Natural killer cell (primary cell): Measurements from ENCODE around the gene CCDC85A. TPM values are rescaled to one million over a fixed set of nuclear protein-coding genes. Genes with fewer than 3 reads are reported as not detected.
A peak's percentile ranks its signal among the peaks of the same experiment; 100 is the strongest.

Experiments
- ATAC-seq, 3 donors: fragments of 150-1000 bp in 2 of 3; fragments of 200-7000 bp in 1 of 3; cut with Tn5 transposase; 1 replicate in 1 of 3; 2 replicates in 2 of 3; pipeline ENCODE4 v1.10.0; 2021; ENCODE audit warnings: mild to moderate bottlenecking in 2 of 3, moderate library complexity in 2 of 3
- DNase-seq, 2 donors: peaks; one replicate each; pipeline versions ENCODE4 v3.0.0 to v3.0.0-alpha.2; 2013 to 2021; ENCODE audit warnings: mixed read lengths in 1 of 2
- H3K27ac ChIP-seq: one replicate; pipeline ENCODE4 v1.5.1; 2013; ENCODE audit warnings: mild to moderate bottlenecking, low read length
- H3K27me3 ChIP-seq: one replicate; pipeline ENCODE4 v1.6.1; 2013; ENCODE audit warnings: low read length; ENCODE audit not compliant: control insufficient read depth, insufficient read depth
- H3K36me3 ChIP-seq: one replicate; pipeline ENCODE4 v1.6.1; 2013; ENCODE audit warnings: low read length; ENCODE audit not compliant: control insufficient read depth, insufficient read depth
- H3K4me1 ChIP-seq: one replicate; pipeline ENCODE4 v1.6.1; 2013; ENCODE audit warnings: low read length; ENCODE audit not compliant: control insufficient read depth, insufficient read depth
- H3K4me3 ChIP-seq: one replicate; pipeline ENCODE4 v1.5.1; 2013; ENCODE audit warnings: low read length
- H3K9me3 ChIP-seq: one replicate; pipeline ENCODE4 v1.6.1; 2013; ENCODE audit warnings: low read length; ENCODE audit not compliant: control insufficient read depth, insufficient read depth
- H3K27ac Mint-ChIP-seq, 2 donors: one replicate each; pipeline ENCODE4 v1.8.0; 2022; ENCODE audit warnings: mild to moderate bottlenecking in 2 of 2, mixed read lengths in 2 of 2, moderate library complexity in 1 of 2
- H3K27me3 Mint-ChIP-seq, 2 donors: one replicate each; pipeline ENCODE4 v1.8.0; 2022; ENCODE audit warnings: low read depth in 2 of 2, mixed read lengths in 2 of 2
- H3K36me3 Mint-ChIP-seq: one replicate; pipeline ENCODE4 v1.8.0; 2022; ENCODE audit warnings: mixed read lengths
- H3K4me1 Mint-ChIP-seq, 2 donors: one replicate each; pipeline ENCODE4 v1.8.0; 2022; ENCODE audit warnings: mixed read lengths in 2 of 2
- H3K4me3 Mint-ChIP-seq: one replicate; pipeline ENCODE4 v1.8.0; 2022; ENCODE audit warnings: mild to moderate bottlenecking, moderate library complexity, mixed read lengths
- H3K9me3 Mint-ChIP-seq, 2 donors: one replicate each; pipeline ENCODE4 v1.8.0; 2022; ENCODE audit warnings: mixed read lengths in 2 of 2
- WGBS: methylation state at CpG from one replicate; pipeline ENCODE4 v1.1.7; 2013; ENCODE audit warnings: missing lambda C conversion rate; ENCODE audit not compliant: insufficient coverage; 5-methylcytosine and 5-hydroxymethylcytosine counted together
- intact Hi-C: fragments of 100-400 bp; cut with micrococcal nuclease; formaldehyde crosslinking; loops from one replicate; pipeline ENCODE4 v1.14.2; 2022
- total RNA-seq, 4 donors: library from RNA; stranded (reverse); fragments of 120-200 nt in 1 of 4; gene quantifications; one replicate each; pipeline versions ENCODE4 v1.2.3 to v1.2.4, GENCODE V29; 2013 to 2022
- TF ChIP-seq, protein P1 (sequence below): fragments of 200-600 bp; IDR thresholded peaks from one replicate; pipeline ENCODE4 v1.8.0; 2022; ENCODE audit warnings: antibody characterized with exemption

The CCDC85A gene
- total RNA-seq, 3 donors from 2014 or later (not counting 1 experiment from before 2014, with no cell fraction given) = not detected

DNA sequence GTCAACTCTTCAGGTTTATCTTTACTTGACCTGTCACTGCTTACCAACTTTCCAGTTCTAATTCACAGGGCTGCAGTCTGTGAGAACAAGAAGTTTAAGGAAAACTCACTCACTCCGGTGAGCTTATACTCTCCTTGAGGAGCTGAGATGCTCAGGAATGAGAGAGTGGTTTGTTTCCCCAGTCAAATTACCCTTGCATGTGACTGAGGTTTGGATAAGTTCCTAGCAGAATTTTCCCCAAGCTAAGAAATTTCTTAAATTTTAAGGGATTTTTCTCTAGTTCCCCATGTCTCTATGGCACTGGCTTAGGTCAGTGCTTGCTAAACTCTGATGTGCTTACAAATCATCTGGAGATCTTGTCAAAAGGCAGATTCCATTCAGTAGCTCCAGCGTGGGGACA lies 12.8 kb upstream of the CCDC85A start:
- no peak for ATAC-seq

DNA sequence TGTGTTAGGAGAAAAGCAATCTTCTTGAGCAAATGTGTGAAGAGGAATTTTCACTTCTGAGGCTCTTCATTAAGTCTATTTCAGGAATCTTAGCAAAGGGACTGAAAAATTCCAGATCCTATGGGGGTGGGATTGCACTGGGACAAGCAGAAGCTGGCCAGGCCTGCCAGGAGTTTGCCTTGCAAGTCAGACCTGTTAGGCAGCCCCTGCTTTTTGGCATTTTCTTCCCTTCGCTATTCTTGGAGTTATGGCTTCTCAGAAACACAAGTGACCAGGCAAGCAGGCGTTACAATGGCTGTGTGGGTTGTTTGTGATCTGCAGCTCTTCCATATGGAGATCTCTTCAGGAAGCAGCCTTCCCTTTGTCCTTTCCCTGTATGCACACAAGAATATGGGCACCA lies 8.0 kb upstream of the CCDC85A start:
- H3K9me3 ChIP-seq = no peaks in the 10 kb centered on the region
- TF ChIP-seq, protein P1, sequence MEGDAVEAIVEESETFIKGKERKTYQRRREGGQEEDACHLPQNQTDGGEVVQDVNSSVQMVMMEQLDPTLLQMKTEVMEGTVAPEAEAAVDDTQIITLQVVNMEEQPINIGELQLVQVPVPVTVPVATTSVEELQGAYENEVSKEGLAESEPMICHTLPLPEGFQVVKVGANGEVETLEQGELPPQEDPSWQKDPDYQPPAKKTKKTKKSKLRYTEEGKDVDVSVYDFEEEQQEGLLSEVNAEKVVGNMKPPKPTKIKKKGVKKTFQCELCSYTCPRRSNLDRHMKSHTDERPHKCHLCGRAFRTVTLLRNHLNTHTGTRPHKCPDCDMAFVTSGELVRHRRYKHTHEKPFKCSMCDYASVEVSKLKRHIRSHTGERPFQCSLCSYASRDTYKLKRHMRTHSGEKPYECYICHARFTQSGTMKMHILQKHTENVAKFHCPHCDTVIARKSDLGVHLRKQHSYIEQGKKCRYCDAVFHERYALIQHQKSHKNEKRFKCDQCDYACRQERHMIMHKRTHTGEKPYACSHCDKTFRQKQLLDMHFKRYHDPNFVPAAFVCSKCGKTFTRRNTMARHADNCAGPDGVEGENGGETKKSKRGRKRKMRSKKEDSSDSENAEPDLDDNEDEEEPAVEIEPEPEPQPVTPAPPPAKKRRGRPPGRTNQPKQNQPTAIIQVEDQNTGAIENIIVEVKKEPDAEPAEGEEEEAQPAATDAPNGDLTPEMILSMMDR = no peak
- no peak overlapping the region for H3K4me3 ChIP-seq
- Mint-ChIP-seq H3K4me1 (no peaks in the 10 kb centered on the region), H3K9me3 (peaks cover 2 to 4% of the 10 kb centered on the region in 2 donors), H3K36me3 (no peaks in the 10 kb centered on the region), H3K4me3 (no peak overlapping the region), H3K27me3 (no peaks in the 10 kb centered on the region), H3K27ac (no peak overlapping the region)
- no peaks in the 10 kb centered on the region for H3K4me1 ChIP-seq
- H3K27ac ChIP-seq = no peak overlapping the region
- H3K27me3 ChIP-seq = no peaks in the 10 kb centered on the region
- intact Hi-C loops = no loop called here
- no peaks in the 10 kb centered on the region for H3K36me3 ChIP-seq
- 91% methylated on average over 2 of the region's 2 CpGs for WGBS
- ATAC-seq = no peak
- DNase-seq = no peak

More for the DNA sequence above, 12.8 kb upstream of the CCDC85A start:
- Mint-ChIP-seq H3K9me3 (peaks cover 6 to 9% of the 10 kb centered on the region in 2 donors), H3K4me3 (no peak overlapping the region), H3K27ac (no peak overlapping the region), H3K36me3 (no peaks in the 10 kb centered on the region), H3K27me3 (no peaks in the 10 kb centered on the region), H3K4me1 (no peaks in the 10 kb centered on the region)
- intact Hi-C loops = no loop called here
- 85% methylated on average over 2 of the region's 2 CpGs for WGBS
- Histone ChIP-seq H3K36me3 (no peaks in the 10 kb centered on the region), H3K9me3 (no peaks in the 10 kb centered on the region), H3K27me3 (no peaks in the 10 kb centered on the region), H3K27ac (no peak overlapping the region), H3K4me3 (no peak overlapping the region), H3K4me1 (no peaks in the 10 kb centered on the region)
- DNase-seq = no peak
- TF ChIP-seq, protein P1 = no peak

DNA sequence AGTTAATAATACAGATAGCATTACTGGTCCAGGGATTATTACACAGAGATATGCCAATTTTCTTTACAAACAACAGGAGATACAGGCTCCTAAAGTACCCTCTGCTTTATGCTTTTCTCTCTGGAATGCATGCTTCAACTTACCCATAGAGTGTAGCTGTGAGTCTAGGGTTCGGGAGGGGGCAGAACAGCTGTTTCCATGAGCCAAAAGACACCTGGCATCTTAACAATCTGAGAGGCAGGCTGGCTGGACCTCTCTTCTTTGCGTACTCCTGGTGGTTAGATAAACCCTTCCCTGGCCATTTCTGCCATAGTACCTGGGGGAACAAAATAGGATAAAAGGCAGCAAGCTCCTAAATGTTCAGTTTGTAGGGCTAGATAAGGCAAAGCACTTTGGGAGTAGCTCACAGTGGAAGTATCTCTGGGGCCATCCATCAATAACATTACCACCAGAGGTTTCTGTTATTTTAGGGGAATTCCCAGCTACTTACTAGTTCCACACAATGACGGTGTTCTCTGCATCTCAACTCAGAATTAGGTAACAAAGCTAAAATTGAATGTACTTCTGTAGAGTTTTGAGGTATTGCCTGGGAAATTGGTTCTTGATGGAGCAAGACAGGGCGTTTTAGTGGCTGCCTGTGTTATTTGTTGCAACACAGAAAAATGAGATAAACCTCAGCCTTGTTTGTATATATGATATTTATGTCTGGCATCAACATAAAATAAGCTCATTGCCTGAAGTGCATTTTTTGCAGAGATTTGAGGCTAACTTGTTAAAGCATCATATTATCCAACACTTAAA lies 6.2 kb upstream of the CCDC85A start:
- Histone ChIP-seq H3K27ac (no peak overlapping the region), H3K9me3 (no peaks in the 10 kb centered on the region), H3K4me3 (no peak overlapping the region), H3K27me3 (no peaks in the 10 kb centered on the region), H3K36me3 (no peaks in the 10 kb centered on the region), H3K4me1 (no peaks in the 10 kb centered on the region)
- H3K27me3 Mint-ChIP-seq = peaks cover 10 to 12% of the 10 kb centered on the region in 2 donors
- H3K4me1 Mint-ChIP-seq = no peaks in the 10 kb centered on the region
- DNase-seq (no peak), ATAC-seq (no peak)
- intact Hi-C loops = no loop called here
- H3K27ac Mint-ChIP-seq = no peak overlapping the region
- H3K36me3 Mint-ChIP-seq = peaks cover 8% of the 10 kb centered on the region
- no peaks in the 10 kb centered on the region for H3K9me3 Mint-ChIP-seq
- H3K4me3 Mint-ChIP-seq = no peak overlapping the region
- 38% methylated on average over 3 of the region's 4 CpGs for WGBS
- TF ChIP-seq, protein P1 = no peak

DNA sequence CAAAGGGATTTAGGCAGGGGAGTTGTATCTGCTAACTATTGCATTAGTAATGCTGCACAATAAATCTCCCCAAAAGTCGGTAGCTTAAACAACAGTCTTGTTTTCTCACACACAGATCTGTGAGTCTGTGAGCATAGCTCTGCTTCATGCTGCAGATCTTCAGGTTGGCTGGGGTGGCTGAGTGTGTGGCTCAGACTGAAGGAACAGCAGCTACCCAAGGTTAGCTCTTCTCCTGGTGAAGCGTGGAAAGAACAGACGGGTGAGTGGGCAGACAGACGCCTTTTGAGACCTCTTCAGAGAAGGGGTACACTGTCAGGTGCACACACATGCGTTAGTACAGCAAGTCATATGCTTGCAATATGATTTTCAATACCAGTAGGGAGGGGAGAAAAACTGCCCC lies 3.9 kb upstream of the CCDC85A start:
- TF ChIP-seq, protein P1 = no peak
- peaks cover 8% of the 10 kb centered on the region for H3K36me3 Mint-ChIP-seq
- no peaks in the 10 kb centered on the region for H3K9me3 Mint-ChIP-seq
- intact Hi-C loops = no loop called here
- no peak overlapping the region for H3K4me3 ChIP-seq
- H3K4me1 ChIP-seq = no peaks in the 10 kb centered on the region
- no peak overlapping the region for H3K27ac Mint-ChIP-seq
- peaks cover 14 to 22% of the 10 kb centered on the region in 2 donors for H3K27me3 Mint-ChIP-seq
- H3K27me3 ChIP-seq = no peaks in the 10 kb centered on the region
- H3K27ac ChIP-seq = no peak overlapping the region
- ATAC-seq (peak in 1 of 3 donors; percentile 21), DNase-seq (no peak)
- H3K4me1 Mint-ChIP-seq = peaks cover 0 to 4% of the 10 kb centered on the region in 2 donors
- 82% methylated on average over 5 of the region's 5 CpGs for WGBS
- no peaks in the 10 kb centered on the region for H3K9me3 ChIP-seq
- no peaks in the 10 kb centered on the region for H3K36me3 ChIP-seq
- no peak overlapping the region for H3K4me3 Mint-ChIP-seq
